BLaER1 (cell line): ENCODE data around the gene MDN1.

Experiments
- H3K27ac ChIP-seq: shearing (Covaris generic); formaldehyde crosslinking; 2 replicates; pipeline ENCODE4 v1.8.1; 2022
- H3K27me3 ChIP-seq: shearing (Covaris generic); formaldehyde crosslinking; 2 replicates; pipeline ENCODE4 v1.8.1; 2022
- H3K36me3 ChIP-seq: shearing (Covaris generic); formaldehyde crosslinking; 2 replicates; pipeline ENCODE4 v1.8.1; 2022
- H3K4me1 ChIP-seq: shearing (Covaris generic); formaldehyde crosslinking; 2 replicates; pipeline ENCODE4 v1.8.1; 2022
- H3K4me2 ChIP-seq: shearing (Covaris generic); formaldehyde crosslinking; 2 replicates; pipeline ENCODE4 v1.8.1; 2022
- H3K4me3 ChIP-seq: shearing (Covaris generic); formaldehyde crosslinking; 2 replicates; pipeline ENCODE4 v1.8.1; 2022
- H3K9ac ChIP-seq: shearing (Covaris generic); formaldehyde crosslinking; 2 replicates; pipeline ENCODE4 v1.8.1; 2022
- H3K9me3 ChIP-seq: shearing (Covaris generic); formaldehyde crosslinking; 2 replicates; pipeline ENCODE4 v1.8.1; 2022
- H4K20me1 ChIP-seq: shearing (Covaris generic); formaldehyde crosslinking; 2 replicates; pipeline ENCODE4 v1.8.1; 2022
- Cebpa-rat ChIP-seq: shearing (Covaris generic); IDR thresholded peaks from 2 replicates; pipeline ENCODE4 v1.8.1; 2022

MDN1 gene

DNA sequence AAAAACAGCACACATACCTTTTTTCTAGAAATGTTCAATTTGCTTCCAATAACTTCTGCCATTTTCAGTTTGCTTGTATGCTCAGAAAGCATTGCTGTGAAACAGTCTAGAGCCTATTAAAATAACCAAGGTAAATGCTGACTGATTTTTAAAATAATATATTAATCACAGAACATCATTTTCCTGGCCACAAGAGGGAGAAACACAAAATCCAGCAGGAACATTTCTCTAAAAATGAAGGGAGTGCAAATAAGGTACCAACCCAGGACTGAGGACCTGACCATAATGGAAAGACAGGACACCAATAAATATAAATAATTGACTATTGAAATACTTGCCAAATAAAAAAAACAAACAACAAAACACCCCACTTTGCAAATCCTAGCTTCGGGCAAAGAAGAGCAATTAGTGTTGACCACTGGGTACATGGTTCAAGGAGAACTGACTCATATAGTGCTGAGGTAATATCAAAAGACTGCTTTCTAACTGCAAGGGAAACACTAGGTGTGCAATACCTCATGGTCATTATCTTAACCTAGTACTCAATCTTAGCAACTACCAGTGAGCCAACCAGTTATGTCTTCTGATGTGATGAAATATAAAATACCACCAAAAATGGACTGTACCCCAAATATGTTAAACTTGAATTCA, 42.9 kb downstream of the MDN1 start:
- H3K36me3 ChIP-seq: peaks cover 66% of the 10 kb centered on the region
- H3K9ac ChIP-seq: no peak overlapping the region
- no peaks in the 10 kb centered on the region for H4K20me1 ChIP-seq
- no peaks in the 10 kb centered on the region for H3K27me3 ChIP-seq
- H3K9me3 ChIP-seq: no peaks in the 10 kb centered on the region
- no peak overlapping the region for H3K4me3 ChIP-seq
- H3K4me1 ChIP-seq: no peaks in the 10 kb centered on the region
- TF ChIP-seq Cebpa-rat: no peak
- no peak overlapping the region for H3K27ac ChIP-seq
- no peak overlapping the region for H3K4me2 ChIP-seq

DNA sequence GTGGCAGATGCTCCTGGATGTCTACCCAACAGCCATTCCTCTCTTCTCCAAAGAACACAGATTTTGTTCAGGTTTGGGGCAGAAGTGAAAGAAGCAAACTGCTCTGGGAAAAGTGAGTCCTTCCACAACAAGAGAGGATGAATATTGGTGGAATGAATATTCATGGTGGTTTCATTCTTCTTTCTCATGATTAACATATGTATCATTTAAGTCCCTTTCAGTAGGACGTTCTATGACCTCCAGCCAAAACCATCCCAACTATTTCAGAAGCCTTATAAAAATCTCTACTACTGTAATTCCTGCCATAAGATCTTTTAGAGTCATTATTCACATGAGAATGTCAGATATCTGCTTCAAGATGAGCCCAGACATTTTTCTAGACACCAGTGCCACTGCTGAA, 44.4 kb downstream of the MDN1 start:
- H3K4me1 ChIP-seq: no peaks in the 10 kb centered on the region
- H3K36me3 ChIP-seq: peaks cover 66% of the 10 kb centered on the region
- no peak overlapping the region for H3K27ac ChIP-seq
- H4K20me1 ChIP-seq: no peaks in the 10 kb centered on the region
- no peak overlapping the region for H3K9ac ChIP-seq
- H3K9me3 ChIP-seq: no peaks in the 10 kb centered on the region
- TF ChIP-seq Cebpa-rat: no peak
- no peaks in the 10 kb centered on the region for H3K27me3 ChIP-seq
- no peak overlapping the region for H3K4me3 ChIP-seq
- H3K4me2 ChIP-seq: no peak overlapping the region

DNA sequence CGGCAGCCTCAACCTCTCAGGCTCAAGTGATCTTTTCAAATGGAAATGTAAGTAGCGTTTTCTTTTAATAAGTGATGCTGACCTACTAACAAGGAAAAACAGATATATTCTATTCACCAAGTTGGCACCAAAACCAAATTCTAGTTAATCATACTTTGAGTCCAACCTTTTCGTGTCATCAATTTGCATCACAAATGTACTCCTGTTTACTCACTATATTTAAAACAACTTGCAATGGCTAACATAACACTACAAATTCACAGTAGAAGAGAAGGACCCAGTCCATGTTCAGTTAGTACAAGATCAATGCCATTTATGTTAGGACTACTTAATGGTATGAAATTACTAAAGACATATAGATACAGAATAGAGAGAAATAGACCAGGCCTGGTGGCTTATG, 50.0 kb downstream of the MDN1 start:
- H3K4me3 ChIP-seq: no peak overlapping the region
- no peak overlapping the region for H3K27ac ChIP-seq
- H3K4me2 ChIP-seq: no peak overlapping the region
- no peak overlapping the region for H3K9ac ChIP-seq
- TF ChIP-seq Cebpa-rat: no peak
- no peaks in the 10 kb centered on the region for H3K4me1 ChIP-seq
- H3K9me3 ChIP-seq: no peaks in the 10 kb centered on the region
- H3K36me3 ChIP-seq: peaks cover 69% of the 10 kb centered on the region
- H4K20me1 ChIP-seq: no peaks in the 10 kb centered on the region
- H3K27me3 ChIP-seq: no peaks in the 10 kb centered on the region

DNA sequence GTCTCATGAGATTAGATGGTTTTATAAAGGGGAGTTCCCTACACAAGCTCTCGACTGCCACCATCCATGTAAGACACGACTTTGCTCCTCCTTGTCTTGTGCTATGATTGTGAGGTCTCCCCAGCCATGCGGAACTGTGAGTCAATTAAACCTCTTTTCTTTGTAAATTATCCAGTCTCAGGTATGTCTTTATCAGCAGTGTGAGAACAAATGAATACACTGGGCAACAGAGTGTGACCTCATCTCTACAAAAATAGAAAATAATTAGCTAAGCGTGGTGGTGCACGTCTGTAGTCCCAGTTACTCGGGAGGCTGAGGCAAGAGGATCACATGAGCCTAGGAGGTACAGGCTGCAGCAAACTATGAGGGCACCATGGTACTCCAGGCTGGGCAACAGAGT, 51.3 kb downstream of the MDN1 start:
- H3K9me3 ChIP-seq: no peaks in the 10 kb centered on the region
- H4K20me1 ChIP-seq: no peaks in the 10 kb centered on the region
- no peak overlapping the region for H3K9ac ChIP-seq
- no peak overlapping the region for H3K27ac ChIP-seq
- H3K27me3 ChIP-seq: no peaks in the 10 kb centered on the region
- H3K4me2 ChIP-seq: no peak overlapping the region
- peaks cover 73% of the 10 kb centered on the region for H3K36me3 ChIP-seq
- TF ChIP-seq Cebpa-rat: no peak
- no peaks in the 10 kb centered on the region for H3K4me1 ChIP-seq
- no peak overlapping the region for H3K4me3 ChIP-seq

DNA sequence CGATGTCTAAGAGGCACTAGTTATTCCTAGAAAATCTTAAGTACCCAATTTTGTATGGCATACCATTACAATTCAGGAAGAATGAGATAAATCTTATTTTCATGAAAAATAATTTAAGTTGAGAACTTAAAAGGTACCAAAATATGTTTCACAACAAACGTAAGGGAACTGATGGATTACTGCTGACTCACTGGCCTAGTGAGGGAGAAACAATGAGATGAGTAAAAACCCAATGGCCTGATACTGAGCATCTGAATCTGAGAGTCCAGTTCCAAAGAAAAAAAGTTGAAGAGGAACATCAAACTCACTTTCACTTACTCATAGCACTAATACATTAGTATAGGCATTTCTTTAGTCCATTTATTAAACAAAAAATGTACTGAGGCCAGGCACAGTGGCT, 56.0 kb downstream of the MDN1 start:
- peaks cover 49% of the 10 kb centered on the region; the same call in 1 of the 2 replicates for H3K36me3 ChIP-seq

DNA sequence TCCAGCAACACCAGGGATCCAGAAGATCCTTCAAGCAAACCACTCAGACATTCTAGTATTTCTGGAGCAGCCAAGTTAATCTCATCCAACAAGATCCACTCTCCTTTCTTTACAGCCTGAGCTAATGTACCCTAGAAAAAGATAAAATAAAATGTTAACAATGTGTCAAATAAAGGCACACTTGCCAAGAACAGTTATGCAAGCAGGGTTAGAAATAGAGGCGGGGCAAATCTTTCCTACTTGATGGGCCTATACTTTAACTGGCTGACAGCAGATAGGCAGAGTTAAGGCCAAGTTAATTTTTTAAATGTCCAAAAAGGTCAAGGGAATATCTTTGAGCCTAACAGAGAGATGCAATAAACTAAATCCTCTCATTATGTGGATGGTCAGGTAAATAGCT, 60.8 kb downstream of the MDN1 start:
- H3K4me1 ChIP-seq: no peaks in the 10 kb centered on the region
- no peak for TF ChIP-seq Cebpa-rat
- no peaks in the 10 kb centered on the region for H3K9me3 ChIP-seq
- H3K4me2 ChIP-seq: no peak overlapping the region
- peaks cover 46% of the 10 kb centered on the region for H3K36me3 ChIP-seq
- no peaks in the 10 kb centered on the region for H3K27me3 ChIP-seq
- no peak overlapping the region for H3K9ac ChIP-seq
- no peak overlapping the region for H3K4me3 ChIP-seq
- H4K20me1 ChIP-seq: no peaks in the 10 kb centered on the region
- H3K27ac ChIP-seq: no peak overlapping the region

More for the DNA sequence above, 56.0 kb downstream of the MDN1 start:
- H3K9me3 ChIP-seq: no peaks in the 10 kb centered on the region
- no peaks in the 10 kb centered on the region for H3K27me3 ChIP-seq
- no peaks in the 10 kb centered on the region for H4K20me1 ChIP-seq
- no peak overlapping the region for H3K27ac ChIP-seq
- H3K4me3 ChIP-seq: no peak overlapping the region
- no peaks in the 10 kb centered on the region for H3K4me1 ChIP-seq
- no peak for TF ChIP-seq Cebpa-rat
- no peak overlapping the region for H3K9ac ChIP-seq
- no peak overlapping the region for H3K4me2 ChIP-seq

DNA sequence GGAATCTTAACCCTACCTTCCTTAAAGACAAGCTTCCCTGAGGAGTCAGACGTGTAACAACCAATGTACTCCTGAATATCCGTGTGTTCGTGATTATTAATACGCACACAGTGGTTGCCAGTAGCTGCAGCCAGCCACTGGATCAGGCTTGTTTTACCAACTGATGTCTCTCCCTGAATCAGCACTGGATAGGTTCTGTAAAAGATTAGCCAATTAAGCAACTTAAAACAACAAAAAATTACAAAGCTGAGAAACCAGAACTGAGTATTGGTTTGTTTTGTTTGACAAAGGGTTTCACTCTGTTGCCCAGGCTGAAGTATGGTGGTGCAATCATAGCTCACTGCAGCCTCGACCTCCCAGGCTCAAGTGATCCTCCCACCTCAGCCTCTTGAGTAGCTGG, 69.3 kb downstream of the MDN1 start:
- H3K27me3 ChIP-seq: no peaks in the 10 kb centered on the region
- no peak overlapping the region for H3K4me2 ChIP-seq
- no peaks in the 10 kb centered on the region for H3K4me1 ChIP-seq
- no peak for TF ChIP-seq Cebpa-rat
- no peak overlapping the region for H3K27ac ChIP-seq
- H3K4me3 ChIP-seq: no peak overlapping the region
- no peak overlapping the region for H3K9ac ChIP-seq
- peaks cover 74% of the 10 kb centered on the region for H3K36me3 ChIP-seq
- no peaks in the 10 kb centered on the region for H4K20me1 ChIP-seq
- no peaks in the 10 kb centered on the region for H3K9me3 ChIP-seq

DNA sequence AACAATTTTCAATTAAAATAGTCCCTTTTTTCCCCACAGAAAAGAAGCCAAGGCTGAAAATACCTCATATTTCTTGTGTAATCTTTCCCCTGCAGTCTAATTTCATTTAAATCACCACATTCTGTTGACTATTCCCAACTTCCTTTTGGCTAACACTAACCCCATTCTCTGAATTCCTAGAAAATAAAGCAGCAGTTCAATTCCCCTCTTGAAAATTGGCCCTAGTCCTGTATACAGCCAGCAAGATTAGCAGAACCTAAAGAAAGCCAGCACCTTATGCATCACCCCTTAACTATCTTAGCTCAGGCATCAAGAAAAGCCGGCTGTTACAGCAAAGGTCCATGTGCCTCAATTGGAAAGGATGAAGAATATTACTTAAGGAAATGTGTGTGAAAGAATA, 69.7 kb downstream of the MDN1 start:
- Histone ChIP-seq H3K9me3 (no peaks in the 10 kb centered on the region), H4K20me1 (no peaks in the 10 kb centered on the region), H3K9ac (no peak overlapping the region), H3K4me3 (no peak overlapping the region), H3K4me2 (no peak overlapping the region), H3K27ac (no peak overlapping the region), H3K4me1 (no peaks in the 10 kb centered on the region), H3K27me3 (no peaks in the 10 kb centered on the region), H3K36me3 (peaks cover 73% of the 10 kb centered on the region)
- TF ChIP-seq Cebpa-rat: no peak

DNA sequence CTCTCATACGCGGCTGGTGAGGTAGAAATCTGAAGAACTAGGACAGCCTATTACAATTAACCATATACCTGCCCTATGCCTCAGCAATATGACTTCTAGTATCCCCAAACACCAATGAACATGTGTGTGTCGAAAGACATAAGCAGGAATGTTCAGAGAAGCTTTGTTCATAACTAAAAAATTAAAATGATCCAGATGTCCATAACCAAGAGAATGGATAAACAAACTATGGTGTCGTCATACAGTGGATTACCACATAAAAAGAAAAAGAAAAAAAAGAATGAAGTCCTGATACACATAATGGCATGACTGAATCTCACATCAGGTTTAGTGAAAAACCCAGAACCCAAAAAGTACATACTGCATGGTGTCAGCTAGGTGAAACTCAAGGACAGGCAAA, 73.9 kb downstream of the MDN1 start:
- Histone ChIP-seq H3K4me1 (no peaks in the 10 kb centered on the region), H3K4me2 (no peak overlapping the region), H4K20me1 (no peaks in the 10 kb centered on the region), H3K4me3 (no peak overlapping the region), H3K9ac (no peak overlapping the region), H3K36me3 (peaks cover 83% of the 10 kb centered on the region), H3K27me3 (no peaks in the 10 kb centered on the region), H3K9me3 (no peaks in the 10 kb centered on the region), H3K27ac (no peak overlapping the region)
- TF ChIP-seq Cebpa-rat: no peak

DNA sequence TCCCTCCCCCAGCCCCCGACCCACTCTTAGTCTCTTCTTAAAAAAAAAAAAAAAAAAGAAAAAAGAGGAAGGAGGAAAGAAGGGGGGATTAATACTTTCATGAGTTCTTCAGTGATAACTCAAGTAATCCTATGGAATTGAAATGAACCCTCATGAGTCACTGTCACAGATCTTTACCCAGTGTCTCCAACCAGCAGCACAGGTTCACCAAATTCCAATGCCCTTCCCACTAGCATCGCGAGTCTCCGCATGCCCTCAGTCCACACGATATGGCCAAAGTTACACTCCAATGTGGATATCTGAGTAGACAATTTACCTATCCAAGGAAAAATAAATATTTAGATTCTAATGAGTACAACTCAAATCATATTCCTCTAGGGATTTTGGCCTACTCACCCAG, 74.5 kb downstream of the MDN1 start:
- no peaks in the 10 kb centered on the region for H3K4me1 ChIP-seq
- no peaks in the 10 kb centered on the region for H3K9me3 ChIP-seq
- no peak overlapping the region for H3K27ac ChIP-seq
- peaks cover 77% of the 10 kb centered on the region for H3K36me3 ChIP-seq
- H3K27me3 ChIP-seq: no peaks in the 10 kb centered on the region
- no peak overlapping the region for H3K4me2 ChIP-seq
- no peak overlapping the region for H3K9ac ChIP-seq
- H3K4me3 ChIP-seq: no peak overlapping the region
- no peaks in the 10 kb centered on the region for H4K20me1 ChIP-seq
- no peak for TF ChIP-seq Cebpa-rat

DNA sequence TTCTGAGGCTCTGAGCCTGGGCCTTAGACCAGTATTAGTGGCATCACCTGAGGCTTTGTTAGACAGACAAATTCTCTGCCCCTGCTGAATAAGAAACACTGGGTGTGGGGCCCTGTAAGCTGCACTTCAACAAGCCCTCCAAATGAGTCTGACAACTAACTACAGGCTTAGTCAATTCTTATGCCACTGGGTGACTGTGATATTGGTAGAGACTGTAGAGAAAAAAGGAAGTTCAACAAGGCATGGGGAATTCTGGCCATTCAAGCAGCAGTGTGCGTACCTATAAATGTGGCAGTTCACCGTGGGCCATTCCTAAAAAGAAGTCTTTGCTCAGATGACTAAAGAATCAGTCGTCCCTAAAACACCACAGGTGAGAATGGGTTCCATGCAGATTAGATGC, 82.7 kb downstream of the MDN1 start:
- peaks cover 47% of the 10 kb centered on the region for H3K36me3 ChIP-seq
- H3K4me1 ChIP-seq: no peaks in the 10 kb centered on the region
- no peak overlapping the region for H3K4me3 ChIP-seq
- no peak for TF ChIP-seq Cebpa-rat
- H3K27ac ChIP-seq: no peak overlapping the region
- H3K9me3 ChIP-seq: no peaks in the 10 kb centered on the region
- H4K20me1 ChIP-seq: no peaks in the 10 kb centered on the region
- H3K9ac ChIP-seq: no peak overlapping the region
- no peak overlapping the region for H3K4me2 ChIP-seq
- H3K27me3 ChIP-seq: no peaks in the 10 kb centered on the region
